ENCODE measurements around the gene CRYL1.

CRYL1 gene

DNA sequence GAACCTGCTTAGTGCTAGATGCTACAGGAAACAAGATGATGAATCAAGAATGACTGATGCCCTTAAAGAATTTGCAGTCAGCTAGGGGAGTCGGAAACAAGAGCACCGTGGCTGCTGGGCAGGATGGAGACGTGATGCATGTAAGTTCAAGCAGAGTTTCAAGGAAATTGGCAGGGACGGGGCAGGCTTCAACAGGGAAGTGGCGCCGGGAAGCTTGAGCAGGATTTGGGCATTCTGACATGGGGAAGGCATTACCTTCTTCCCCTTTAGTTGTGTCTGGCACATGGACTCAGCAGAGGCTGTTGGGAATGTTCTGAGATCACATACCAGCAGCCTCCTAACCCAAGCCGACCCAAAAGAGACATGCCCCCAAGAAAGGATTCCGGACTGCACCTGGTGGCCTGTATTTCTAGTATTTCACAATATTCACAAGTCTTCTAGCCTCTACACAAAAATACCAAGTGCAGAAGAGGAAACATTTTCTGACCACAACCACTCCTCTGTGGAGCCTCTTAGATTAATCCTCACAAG, 138.2 kb downstream of the CRYL1 start:
- no peak overlapping the region for H3K27ac ChIP-seq

GRCh38 chr13:20387006-20387405, 138.7 kb downstream of the CRYL1 start:
- H3K27ac ChIP-seq: no peak overlapping the region
- TF ChIP-seq ZFX (IDR thresholded peaks at IDR 0.05): no peak
- TF ChIP-seq CTCF (conservative IDR thresholded peaks at IDR 0.05): no peak

More for the DNA sequence above, 138.2 kb downstream of the CRYL1 start:
- no peak for TF ChIP-seq CTCF (conservative IDR thresholded peaks at IDR 0.05)
- no peak for TF ChIP-seq ZFX (IDR thresholded peaks at IDR 0.05)

- TF ChIP-seq ZFX (IDR thresholded peaks at IDR 0.05): no peak
- TF ChIP-seq CTCF (conservative IDR thresholded peaks at IDR 0.05): no peak
Measured at GRCh38 chr13:20383058-20383457, 142.6 kb downstream of the CRYL1 start.

GRCh38 chr13:20381401-20381800, 144.3 kb downstream of the CRYL1 start:
- H3K27ac ChIP-seq: no peak overlapping the region
- no peak for TF ChIP-seq ZFX (IDR thresholded peaks at IDR 0.05)
- no peak for TF ChIP-seq CTCF (conservative IDR thresholded peaks at IDR 0.05)

More at GRCh38 chr13:20383058-20383457, 142.6 kb downstream of the CRYL1 start:
- no peak overlapping the region for H3K27ac ChIP-seq

DNA sequence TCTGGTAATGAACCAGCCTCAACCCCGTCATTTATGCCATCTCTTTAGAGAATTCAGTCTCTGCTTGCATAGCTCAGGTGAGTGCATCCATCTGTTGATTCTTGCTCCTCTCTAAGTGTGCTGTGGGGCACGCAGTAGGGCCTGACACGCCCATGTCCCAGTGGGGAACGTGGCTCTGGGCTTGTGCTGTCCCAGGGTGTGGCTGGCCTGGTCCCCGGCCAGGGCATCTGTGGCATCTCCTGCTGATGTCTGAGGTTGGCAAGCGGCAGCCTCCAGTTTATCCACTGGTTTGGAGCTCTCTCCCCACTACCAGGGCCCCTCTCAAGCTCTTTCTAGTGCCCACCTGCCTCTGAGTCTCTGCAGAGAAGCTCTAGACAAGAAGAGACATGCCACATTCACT, 146.9 kb downstream of the CRYL1 start:
- TF ChIP-seq ZFX (IDR thresholded peaks at IDR 0.05): no peak
- TF ChIP-seq CTCF (conservative IDR thresholded peaks at IDR 0.05): no peak

GRCh38 chr13:20377720-20378119, 147.9 kb downstream of the CRYL1 start:
- H3K27ac ChIP-seq: no peak overlapping the region

More for the DNA sequence above, 146.9 kb downstream of the CRYL1 start:
- no peak overlapping the region for H3K27ac ChIP-seq

DNA sequence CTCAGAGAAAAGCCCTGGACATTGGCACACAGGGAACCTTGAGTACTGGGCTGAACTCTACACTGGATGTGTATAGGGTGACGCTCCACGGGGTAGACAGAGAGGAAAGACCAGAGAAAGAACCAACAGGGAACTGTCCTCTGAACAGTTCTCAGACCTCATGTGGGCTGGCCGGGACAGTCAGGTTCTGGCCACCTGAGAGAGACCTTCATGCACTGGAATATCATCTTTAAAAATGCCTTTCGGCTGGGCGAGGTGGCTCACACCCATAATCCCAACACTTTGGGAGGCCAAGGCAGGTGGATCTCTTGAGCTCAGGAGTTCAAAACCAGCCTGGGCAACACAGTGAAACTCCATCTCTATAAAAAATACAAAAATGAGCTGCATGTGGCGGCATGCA, 149.8 kb downstream of the CRYL1 start:
- H3K27ac ChIP-seq: no peak overlapping the region
- no peak for TF ChIP-seq ZFX (IDR thresholded peaks at IDR 0.05)

More at GRCh38 chr13:20377720-20378119, 147.9 kb downstream of the CRYL1 start:
- no peak for TF ChIP-seq CTCF (conservative IDR thresholded peaks at IDR 0.05)
- TF ChIP-seq ZFX (IDR thresholded peaks at IDR 0.05): no peak

DNA sequence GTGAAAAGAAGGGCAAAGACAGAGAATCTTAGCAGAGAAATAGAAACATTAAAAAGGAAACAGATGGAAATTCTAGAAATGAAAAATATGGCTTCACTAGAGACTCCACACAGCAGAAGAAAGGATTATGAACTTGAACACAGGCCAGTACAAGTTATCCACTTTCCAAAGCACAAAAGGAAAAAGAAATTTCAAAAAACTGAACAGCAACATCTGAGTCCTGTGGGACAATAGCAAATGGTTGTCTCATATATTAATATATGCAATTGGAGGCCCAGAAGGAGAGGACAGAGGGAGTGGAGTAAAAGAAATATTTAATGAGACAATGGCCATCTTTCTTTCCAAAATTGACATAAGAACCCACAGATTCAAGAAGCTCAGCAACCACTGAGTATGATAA, 151.8 kb downstream of the CRYL1 start:
- TF ChIP-seq CTCF (conservative IDR thresholded peaks at IDR 0.05) (no peak), ZFX (IDR thresholded peaks at IDR 0.05) (no peak)
- H3K27ac ChIP-seq: no peak overlapping the region

Data from C4-2B (cell line).